AG04450 (cell line): ENCODE measurements around the gene TRIP13. TPM values are rescaled to one million over a fixed set of nuclear protein-coding genes. Genes with fewer than 3 reads are reported as not detected.

Experiments
- CTCF ChIA-PET: fragments of 300-600, 350-600 bp; formaldehyde crosslinking; extraction: SDS; loops from one replicate; lab custom pipeline; 2022; ENCODE audit warnings: antibody characterized with exemption, inconsistent platforms; lab: Charles Lee
- POLR2A ChIA-PET: fragments of 350-600 bp; formaldehyde crosslinking; extraction: SDS; loops from one replicate; lab custom pipeline; 2021; ENCODE audit warnings: antibody characterized with exemption, inconsistent platforms; lab: Yijun Ruan, JAX
- DNase-seq: peaks from one replicate; pipeline ENCODE4 v3.0.0-alpha.2; 2011; ENCODE audit warnings: low read depth, low spot score
- H3K27ac ChIP-seq: one replicate; pipeline ENCODE4 v1.5.1; 2012; ENCODE audit warnings: low read depth, low read length, control low read depth
- H3K27me3 ChIP-seq: one replicate; pipeline ENCODE4 v1.6.0; 2012; ENCODE audit warnings: low read length; ENCODE audit not compliant: control insufficient read depth, insufficient read depth
- H3K4me3 ChIP-seq: 2 replicates; pipeline ENCODE4 v1.5.1; 2011; ENCODE audit warnings: mild to moderate bottlenecking, low read depth, low read length, control low read depth
- H3K9me3 ChIP-seq: 2 replicates; pipeline ENCODE4 v1.5.1; 2012; ENCODE audit warnings: low read length; ENCODE audit not compliant: control insufficient read depth, insufficient read depth
- CTCF ChIP-seq: IDR thresholded peaks from 2 replicates; pipeline ENCODE4 v1.5.1; 2011; ENCODE audit warnings: low read depth, low read length, control low read depth, inconsistent platforms
- polyA plus RNA-seq: library from polyadenylated mRNA; depleted of rRNA; stranded (reverse); fragments of >200 nt; gene quantifications from 2 replicates; pipeline ENCODE4 v1.2.3, GENCODE V29; 2011; rRNA removed

Gene TRIP13
- polyA plus RNA-seq, 1 experiment, result 13.8 TPM

- ChIA-PET CTCF (interaction anchor here (1.0 kb wide), 1 partner anchor 680 kb away, joined by 3 read pairs; no protein-coding TSS in a partner anchor), POLR2A (no interaction called here)
- Histone ChIP-seq H3K27ac (no peak overlapping the region), H3K9me3 (peaks cover 11% of the 10 kb centered on the region), H3K27me3 (peaks cover 79% of the 10 kb centered on the region), H3K4me3 (no peak overlapping the region)
- no peak for TF ChIP-seq CTCF
- no peak for DNase-seq
Measured at GRCh38 chr5:964821-965220, 72.1 kb downstream of the TRIP13 start.

DNA sequence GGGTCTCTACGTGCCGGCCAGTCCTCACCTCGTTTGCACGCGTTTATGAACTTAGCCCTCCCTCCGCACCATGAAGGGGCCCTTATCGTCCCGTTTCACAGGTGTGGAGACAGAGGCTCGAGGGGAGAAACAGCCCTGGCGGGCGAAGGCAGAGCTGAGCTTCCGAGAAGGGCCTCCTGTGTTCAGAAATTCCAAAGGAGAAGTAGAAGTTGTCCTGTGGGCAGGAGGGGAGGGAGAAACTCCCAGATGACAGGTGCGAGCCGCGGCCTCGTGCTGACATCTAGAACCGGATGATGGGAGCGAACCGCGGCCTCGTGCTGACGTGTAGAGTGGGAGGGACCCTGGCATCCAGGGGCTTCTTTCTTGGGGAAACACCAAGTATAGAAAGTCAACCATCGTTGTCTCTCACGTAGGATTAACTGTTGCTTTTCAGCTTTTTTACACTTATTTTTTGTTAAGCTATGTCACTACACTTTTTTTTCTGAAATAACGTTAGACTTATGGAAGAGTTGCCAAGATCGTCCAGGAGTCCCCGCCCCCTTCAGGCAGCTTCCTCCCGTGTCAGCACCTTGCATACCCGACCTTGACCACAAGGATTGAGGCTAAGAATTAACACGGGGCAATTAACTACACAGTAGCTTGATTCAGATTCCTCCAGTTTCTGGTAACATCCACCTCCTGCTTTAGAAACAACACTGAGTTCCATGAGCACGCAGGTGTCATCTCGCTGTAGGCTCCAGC, 73.1 kb downstream of the TRIP13 start:
- CTCF ChIA-PET, result interaction anchor here (1.0 kb wide), 1 partner anchor 679 kb away, joined by 3 read pairs; no protein-coding TSS in a partner anchor
- H3K27me3 ChIP-seq, result peaks cover 78% of the 10 kb centered on the region
- no peak for DNase-seq
- TF ChIP-seq CTCF, result no peak
- POLR2A ChIA-PET, result no interaction called here
- H3K4me3 ChIP-seq, result no peak overlapping the region
- H3K27ac ChIP-seq, result no peak overlapping the region
- peaks cover 11% of the 10 kb centered on the region for H3K9me3 ChIP-seq

GRCh38 chr5:966345-966710, 73.6 kb downstream of the TRIP13 start:
- no peak for DNase-seq
- Histone ChIP-seq H3K27me3 (peaks cover 74% of the 10 kb centered on the region), H3K9me3 (peaks cover 11% of the 10 kb centered on the region), H3K27ac (no peak overlapping the region), H3K4me3 (no peak overlapping the region)
- ChIA-PET CTCF (no interaction called here), POLR2A (no interaction called here)
- no peak for TF ChIP-seq CTCF

- H3K27me3 ChIP-seq, result peaks cover 69% of the 10 kb centered on the region
- DNase-seq, result no peak
- peaks cover 6% of the 10 kb centered on the region for H3K9me3 ChIP-seq
- ChIA-PET CTCF (no interaction called here), POLR2A (no interaction called here)
- no peak for TF ChIP-seq CTCF
- H3K27ac ChIP-seq, result no peak overlapping the region
- H3K4me3 ChIP-seq, result no peak overlapping the region
Measured at GRCh38 chr5:966941-967340, 74.3 kb downstream of the TRIP13 start.

Other genes with a start within 250 kb of the TRIP13 start
- 0.05 and 0.06 TPM in 2 replicates for gene TPPP, start 199.5 kb upstream of the TRIP13 start, polyA plus RNA-seq
- gene ZDHHC11B, start 108.2 kb upstream of the TRIP13 start, polyA plus RNA-seq, result not detected in 2 replicates
- gene ZDHHC11, start 41.9 kb upstream of the TRIP13 start, polyA plus RNA-seq, result 0.19 and 0.26 TPM in 2 replicates
- gene BRD9, start 83 bp upstream of the TRIP13 start, polyA plus RNA-seq, result 10.6 and 14.4 TPM in 2 replicates
- not detected in 2 replicates for gene NKD2, start 115.9 kb downstream of the TRIP13 start, polyA plus RNA-seq
- 0.55 and 0.56 TPM in 2 replicates for gene SLC12A7, start 219.2 kb downstream of the TRIP13 start, polyA plus RNA-seq